Hindlimb muscle (tissue), 1 donor: ENCODE measurements around the gene C12orf75. TPM values are rescaled to one million over a fixed set of nuclear protein-coding genes. Genes with fewer than 3 reads are reported as not detected.
"Not testable (repeated sequence)": the region's sequence is repeated elsewhere in the genome, so short reads cannot be mapped to it uniquely, and the experiment has no call there.

ENCODE experiments used
- DNase-seq: peaks from one replicate; pipeline ENCODE4 v3.0.0-alpha.2; 2013
- polyA plus RNA-seq: library from polyadenylated mRNA; unstranded; fragments of 120-200 nt; gene quantifications from one replicate; pipeline ENCODE4 v1.2.1, GENCODE V29; 2013; ENCODE audit not compliant: insufficient read length

The C12orf75 gene
- polyA plus RNA-seq, 1 donor, result 9.1 TPM

- DNase-seq, result not testable (repeated sequence)
Measured at GRCh38 chr12:105310476-105311085, 19.9 kb upstream of the C12orf75 start.

GRCh38 chr12:105311936-105312335 is 18.6 kb upstream of the C12orf75 start:
- not testable (repeated sequence) for DNase-seq

GRCh38 chr12:105313755-105314154 is 16.7 kb upstream of the C12orf75 start:
- DNase-seq, result not testable (repeated sequence)

- DNase-seq, result no peak
Measured at GRCh38 chr12:105315130-105315529, 15.4 kb upstream of the C12orf75 start.

GRCh38 chr12:105315726-105316125 is 14.8 kb upstream of the C12orf75 start:
- DNase-seq, result no peak

- no peak for DNase-seq
Measured at GRCh38 chr12:105316931-105317852, 13.3 kb upstream of the C12orf75 start.

- DNase-seq, result no peak
Measured at GRCh38 chr12:105317942-105318621, 12.4 kb upstream of the C12orf75 start.

- no peak for DNase-seq
Measured at GRCh38 chr12:105318651-105319483, 11.6 kb upstream of the C12orf75 start.

GRCh38 chr12:105319691-105320209 is 10.7 kb upstream of the C12orf75 start:
- no peak for DNase-seq

GRCh38 chr12:105321125-105321524 is 9.4 kb upstream of the C12orf75 start:
- no peak for DNase-seq

GRCh38 chr12:105322070-105322469 is 8.4 kb upstream of the C12orf75 start:
- no peak for DNase-seq

GRCh38 chr12:105324704-105325103 is 5.8 kb upstream of the C12orf75 start:
- DNase-seq, result no peak

- no peak for DNase-seq
Measured at GRCh38 chr12:105325117-105325516, 5.4 kb upstream of the C12orf75 start.

GRCh38 chr12:105329926-105330282 is 587 bp upstream of the C12orf75 start:
- no peak for DNase-seq

- DNase-seq, result peak; percentile 11
Measured at GRCh38 chr12:105330931-105331804, 677 bp downstream of the C12orf75 start.

- no peak for DNase-seq
Measured at GRCh38 chr12:105331805-105332251, 1.3 kb downstream of the C12orf75 start.

GRCh38 chr12:105332286-105332685 is 1.8 kb downstream of the C12orf75 start:
- not testable (repeated sequence) for DNase-seq

GRCh38 chr12:105332925-105333324 is 2.4 kb downstream of the C12orf75 start:
- DNase-seq, result no peak

GRCh38 chr12:105334001-105334400 is 3.5 kb downstream of the C12orf75 start:
- no peak for DNase-seq

GRCh38 chr12:105334582-105334981 is 4.1 kb downstream of the C12orf75 start:
- no peak for DNase-seq

GRCh38 chr12:105335856-105336255 is 5.4 kb downstream of the C12orf75 start:
- DNase-seq, result no peak
